PFSK-1 (cell line): Measurements from ENCODE around the gene CHST15.

ENCODE experiments used
- POLR2AphosphoS5 ChIP-seq: IDR thresholded peaks from 2 replicates; pipeline ENCODE4 v1.6.1; 2012; ENCODE audit warnings: low read depth, mild to moderate bottlenecking, control low read depth, low read length, moderate library complexity
- REST ChIP-seq, 2 experiments: IDR thresholded peaks; 2 replicates each; pipeline versions ENCODE4 v1.6.1 to v1.8.0; 2011 to 2012; ENCODE audit warnings: low read depth in 2 of 2, low read length in 2 of 2, control low read depth in 1 of 2, inconsistent platforms in 1 of 2, mild to moderate bottlenecking in 1 of 2, moderate library complexity in 1 of 2; ENCODE audit not compliant: insufficient read depth in 1 of 2
- SIN3A ChIP-seq: IDR thresholded peaks from 2 replicates; pipeline ENCODE4 v1.6.1; 2012; ENCODE audit warnings: mild to moderate bottlenecking, low read length, moderate library complexity, borderline replicate concordance; ENCODE audit not compliant: insufficient read depth

- TF ChIP-seq REST (IDR thresholded peaks at IDR 0.05; ENCODE audit: insufficient read depth in 1 of 2, low read depth in 2 of 2, low read length in 2 of 2) (no peak), POLR2AphosphoS5 (no peak), SIN3A (no peak)
Observed at GRCh38 chr10:124033887-124034218, 59.5 kb downstream of the CHST15 start.
